AG10803 (cell line): ENCODE results near the gene CLEC10A.
"Not testable (repeated sequence)": the region's sequence is repeated elsewhere in the genome, so short reads cannot be mapped to it uniquely, and the experiment has no call there.

Experiments used
- DNase-seq: peaks from one replicate; pipeline ENCODE4 v3.0.0; 2010; ENCODE audit warnings: low read depth
- H3K4me3 ChIP-seq: 2 replicates; pipeline ENCODE4 v1.5.1; 2011; ENCODE audit warnings: mild to moderate bottlenecking, low read length, control low read depth
- TF ChIP-seq, protein P1 (sequence below): conservative IDR thresholded peaks from 2 replicates; pipeline ENCODE4 v1.5.1; 2011; ENCODE audit warnings: mild to moderate bottlenecking, low read length, control low read depth, inconsistent platforms

CLEC10A gene

DNA sequence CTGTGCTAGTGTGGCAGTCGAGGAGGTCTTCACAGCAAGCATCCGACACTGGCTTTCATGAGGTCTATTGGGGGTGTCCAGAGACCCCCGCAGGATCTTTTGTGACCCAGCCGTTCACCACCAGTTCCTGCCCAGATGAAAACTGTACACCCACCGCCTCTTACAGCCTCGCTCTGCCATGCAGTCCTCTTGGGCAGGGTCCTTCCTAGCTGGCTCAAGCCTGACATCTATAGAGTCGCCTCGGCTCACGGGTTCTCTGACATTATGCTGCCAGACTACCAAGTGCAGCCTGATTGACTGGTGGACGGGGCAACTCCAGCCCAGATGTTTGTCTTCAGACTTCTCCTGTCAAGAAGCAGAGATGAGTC, 14.6 kb upstream of the CLEC10A start:
- TF ChIP-seq, protein P1, sequence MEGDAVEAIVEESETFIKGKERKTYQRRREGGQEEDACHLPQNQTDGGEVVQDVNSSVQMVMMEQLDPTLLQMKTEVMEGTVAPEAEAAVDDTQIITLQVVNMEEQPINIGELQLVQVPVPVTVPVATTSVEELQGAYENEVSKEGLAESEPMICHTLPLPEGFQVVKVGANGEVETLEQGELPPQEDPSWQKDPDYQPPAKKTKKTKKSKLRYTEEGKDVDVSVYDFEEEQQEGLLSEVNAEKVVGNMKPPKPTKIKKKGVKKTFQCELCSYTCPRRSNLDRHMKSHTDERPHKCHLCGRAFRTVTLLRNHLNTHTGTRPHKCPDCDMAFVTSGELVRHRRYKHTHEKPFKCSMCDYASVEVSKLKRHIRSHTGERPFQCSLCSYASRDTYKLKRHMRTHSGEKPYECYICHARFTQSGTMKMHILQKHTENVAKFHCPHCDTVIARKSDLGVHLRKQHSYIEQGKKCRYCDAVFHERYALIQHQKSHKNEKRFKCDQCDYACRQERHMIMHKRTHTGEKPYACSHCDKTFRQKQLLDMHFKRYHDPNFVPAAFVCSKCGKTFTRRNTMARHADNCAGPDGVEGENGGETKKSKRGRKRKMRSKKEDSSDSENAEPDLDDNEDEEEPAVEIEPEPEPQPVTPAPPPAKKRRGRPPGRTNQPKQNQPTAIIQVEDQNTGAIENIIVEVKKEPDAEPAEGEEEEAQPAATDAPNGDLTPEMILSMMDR, result no peak
- DNase-seq, result no peak
- H3K4me3 ChIP-seq, result no peak overlapping the region

DNA sequence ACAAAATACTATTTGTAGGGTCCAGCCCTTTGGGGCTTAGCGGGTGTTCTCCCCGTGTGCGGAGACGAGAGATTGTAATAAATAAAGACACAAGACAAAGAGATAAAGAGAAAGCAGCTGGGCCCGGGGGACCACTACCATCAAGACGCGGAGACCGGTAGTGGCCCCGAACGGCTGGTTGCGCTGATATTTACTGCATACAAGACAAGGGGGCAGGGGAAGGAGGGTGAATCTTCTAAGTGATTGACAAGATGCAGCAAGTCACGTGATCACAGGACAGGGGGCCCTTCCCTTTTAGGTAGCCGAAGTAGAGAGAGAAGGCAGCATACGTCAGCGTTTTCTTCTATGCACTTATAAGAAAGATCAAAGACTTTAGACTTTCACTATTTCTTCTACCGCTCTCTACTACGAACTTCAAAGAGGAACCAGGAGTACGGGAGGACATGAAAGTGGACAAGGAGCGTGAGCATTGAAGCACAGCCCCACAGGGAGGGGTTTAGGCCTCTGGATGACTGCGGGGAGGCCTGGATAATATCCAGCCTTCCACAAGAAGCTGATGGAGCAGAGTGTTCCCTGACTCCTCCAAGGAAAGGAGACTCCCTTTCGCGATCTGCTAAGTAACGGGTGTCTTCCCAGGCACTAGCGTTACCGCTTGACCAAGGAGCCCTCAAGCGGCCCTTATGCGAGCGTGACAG, 11.4 kb upstream of the CLEC10A start:
- H3K4me3 ChIP-seq, DNase-seq: not testable (repeated sequence)

DNA sequence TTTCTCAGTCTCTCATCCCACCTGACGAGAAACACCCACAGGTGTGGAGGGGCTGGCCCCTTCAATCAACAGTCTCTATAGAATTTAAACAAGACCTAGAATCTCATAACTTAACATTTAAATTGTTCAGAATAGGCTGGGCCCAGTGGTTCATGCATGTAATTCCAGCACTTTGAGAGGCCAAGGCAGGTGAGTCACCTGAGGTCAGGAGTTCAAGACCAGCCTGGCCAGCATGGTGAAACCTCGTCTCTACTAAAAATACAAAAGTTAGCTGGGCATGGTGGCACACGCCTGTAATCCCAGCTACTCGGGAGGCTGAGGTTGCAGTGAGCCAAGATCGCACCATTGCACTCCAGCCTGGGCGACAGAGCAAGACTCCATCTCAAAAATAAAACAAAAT, 9.5 kb upstream of the CLEC10A start:
- H3K4me3 ChIP-seq, DNase-seq: not testable (repeated sequence)

DNA sequence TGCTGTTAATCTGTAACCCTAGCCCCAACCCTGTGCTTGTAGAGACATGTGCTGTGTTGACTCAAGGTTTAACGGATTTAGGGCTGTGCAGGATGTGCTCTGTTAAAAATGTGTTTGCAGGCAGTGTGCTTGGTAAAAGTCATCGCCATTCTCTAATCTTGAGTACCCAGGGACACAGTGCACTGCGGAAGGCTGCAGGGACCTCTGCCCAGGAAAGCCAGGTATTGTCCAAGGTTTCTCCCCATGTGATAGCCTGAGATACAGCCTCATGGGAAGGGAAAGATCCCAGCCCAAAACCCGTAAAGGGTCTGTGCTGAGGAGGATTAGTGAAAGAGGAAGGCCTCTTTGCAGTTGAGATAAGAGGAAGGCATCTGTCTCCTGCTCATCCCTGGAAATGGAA, 8.4 kb upstream of the CLEC10A start:
- DNase-seq, H3K4me3 ChIP-seq: not testable (repeated sequence)

DNA sequence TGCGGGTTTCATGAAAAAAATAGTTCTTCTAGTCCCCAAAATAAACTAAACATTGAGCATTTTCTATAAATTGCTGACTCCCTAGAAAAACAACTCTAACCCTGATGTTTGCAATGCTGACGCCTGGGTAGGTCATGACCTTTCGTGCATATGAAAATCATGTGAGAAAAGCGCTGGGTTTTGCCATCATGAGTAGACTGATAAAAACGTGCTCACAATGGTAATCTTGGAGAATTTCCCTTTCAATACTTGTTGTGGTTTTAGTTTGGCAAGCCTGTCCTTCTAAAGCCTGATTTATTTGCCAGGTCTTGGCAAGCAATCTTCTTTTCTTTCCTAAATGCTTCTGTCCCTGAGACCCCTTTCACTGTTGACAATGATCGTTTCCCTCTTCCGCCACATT, 4.0 kb upstream of the CLEC10A start:
- no peak overlapping the region for H3K4me3 ChIP-seq
- no peak for DNase-seq
- TF ChIP-seq, protein P1, result no peak

DNA sequence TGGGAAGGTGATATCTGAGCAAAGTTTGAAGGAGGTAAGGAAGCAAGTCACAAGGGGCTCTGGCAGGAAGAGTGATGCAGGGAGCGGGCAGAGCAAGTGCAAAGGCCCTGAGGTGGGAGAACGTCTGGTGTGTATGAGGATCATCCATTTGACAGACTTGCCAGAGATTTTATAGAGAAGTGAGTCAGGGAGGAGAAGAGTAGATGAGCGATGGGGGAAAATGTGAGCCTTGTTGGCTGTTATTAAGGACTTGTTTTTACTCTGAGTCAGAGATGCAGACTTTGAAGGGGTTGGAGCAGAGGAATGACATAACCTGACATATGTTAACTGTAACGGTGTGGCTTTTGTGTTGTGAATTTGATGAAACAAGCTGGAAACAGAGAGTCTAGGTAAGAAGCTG, 3.5 kb upstream of the CLEC10A start:
- no peak for DNase-seq
- H3K4me3 ChIP-seq, result no peak overlapping the region
- TF ChIP-seq, protein P1, result no peak

DNA sequence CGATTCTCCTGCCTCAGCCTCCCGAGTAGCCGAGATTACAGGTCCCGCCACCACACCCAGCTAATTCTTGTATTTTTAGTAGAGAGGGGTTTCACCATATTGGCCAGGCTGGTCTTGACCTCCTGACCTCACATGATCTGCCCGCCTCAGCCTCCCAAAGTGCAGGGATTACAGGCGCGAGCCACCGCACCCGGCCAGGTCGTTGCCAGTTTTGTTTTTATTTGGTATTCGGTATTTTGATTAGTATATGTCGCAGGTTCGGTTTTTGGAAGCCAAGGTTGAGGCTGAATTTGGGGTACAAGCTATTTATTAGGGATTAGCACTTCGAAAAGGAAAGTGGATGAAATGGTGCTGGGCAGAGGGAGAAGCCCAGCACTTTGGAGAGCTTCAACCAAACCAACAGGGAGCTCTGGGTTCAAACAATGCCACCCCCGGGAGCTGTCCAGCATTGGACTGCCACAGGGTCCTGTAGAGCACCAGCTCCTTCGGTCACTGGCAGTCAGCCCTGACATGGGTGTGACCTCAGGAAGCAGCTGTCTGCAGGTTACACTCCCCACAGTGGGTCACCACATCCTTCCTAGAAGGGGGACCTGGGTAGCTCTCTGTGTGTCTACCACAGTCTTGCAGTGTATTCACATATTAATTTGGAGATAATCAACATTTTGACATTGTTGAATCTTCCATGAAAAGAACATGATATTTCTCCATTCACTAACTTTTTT, 1.5 kb upstream of the CLEC10A start:
- TF ChIP-seq, protein P1, result no peak
- no peak overlapping the region for H3K4me3 ChIP-seq
- DNase-seq, result no peak

DNA sequence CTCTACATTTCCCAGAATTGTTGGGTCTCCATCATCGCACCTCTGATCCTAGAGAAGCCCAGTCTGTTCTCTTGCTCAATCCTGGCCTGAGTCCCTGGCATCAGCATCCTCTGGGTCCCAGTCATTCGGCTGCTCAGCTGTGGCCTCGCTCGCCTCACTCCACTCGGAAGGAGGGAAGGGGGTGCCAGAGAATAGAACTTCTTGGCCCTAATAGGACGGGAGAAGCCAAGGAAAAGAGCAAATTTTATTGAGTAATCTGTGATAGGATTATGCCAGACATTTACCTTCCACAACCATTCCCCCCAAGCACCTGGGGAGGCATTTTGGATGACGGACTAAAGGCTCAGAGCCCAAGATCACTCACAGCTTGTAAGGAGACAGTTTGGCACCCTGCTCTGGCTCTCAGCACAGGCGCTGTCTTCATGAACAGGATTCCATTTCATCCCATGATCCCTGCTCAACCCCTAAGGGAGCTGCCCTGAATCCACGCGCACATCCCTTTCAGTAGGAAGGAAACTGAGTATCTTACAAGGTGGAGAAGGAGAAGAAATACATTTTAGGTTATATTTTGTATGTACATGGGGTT, 498 bp upstream of the CLEC10A start:
- TF ChIP-seq, protein P1, result no peak
- no peak for DNase-seq

More for the DNA sequence above, 498 bp upstream of the CLEC10A start:
- no peak overlapping the region for H3K4me3 ChIP-seq
